Thymus (tissue), 11 donors: ENCODE results near the gene CYP27C1. TPM values are rescaled to one million over a fixed set of nuclear protein-coding genes. Genes with fewer than 3 reads are reported as not detected.

Source experiments
- DNase-seq, 9 donors: peaks; one replicate each; pipeline ENCODE4 v3.0.0-alpha.2; 2013; ENCODE audit warnings: low spot score in 9 of 9, low read depth in 6 of 9, missing footprints in 1 of 9
- H3K27ac ChIP-seq, 2 donors: one replicate each; pipeline ENCODE4 v1.5.1; 2013; ENCODE audit warnings: control low read depth in 1 of 2, low read depth in 1 of 2, low read length in 1 of 2, mild to moderate bottlenecking in 1 of 2, moderate library complexity in 1 of 2
- H3K27me3 ChIP-seq, 2 donors: one replicate each; pipeline ENCODE4 v1.5.1; 2013; ENCODE audit warnings: low read length in 1 of 2; ENCODE audit not compliant: control insufficient read depth in 2 of 2, insufficient read depth in 1 of 2
- H3K36me3 ChIP-seq, 2 donors: one replicate each; pipeline ENCODE4 v1.5.1; 2013; ENCODE audit warnings: low read length in 1 of 2, mild to moderate bottlenecking in 1 of 2, moderate library complexity in 1 of 2; ENCODE audit not compliant: control insufficient read depth in 2 of 2, insufficient read depth in 2 of 2
- H3K4me1 ChIP-seq, 2 donors: one replicate each; pipeline ENCODE4 v1.5.1; 2013; ENCODE audit warnings: low read length in 2 of 2; ENCODE audit not compliant: control insufficient read depth in 2 of 2, insufficient read depth in 2 of 2
- H3K4me3 ChIP-seq, 2 donors: one replicate each; pipeline ENCODE4 v1.5.1; 2013; ENCODE audit warnings: low read length in 2 of 2, control low read depth in 1 of 2, mild to moderate bottlenecking in 1 of 2
- H3K9me3 ChIP-seq, 2 donors: one replicate each; pipeline ENCODE4 v1.5.1; 2013; ENCODE audit warnings: low read length in 1 of 2, mild to moderate bottlenecking in 1 of 2; ENCODE audit not compliant: control insufficient read depth in 2 of 2, insufficient read depth in 1 of 2
- WGBS: extraction: QIAGEN DNeasy Blood & Tissue Kit; methylation state at CpG from one replicate; pipeline ENCODE4 v1.1.7; 2013; 5-methylcytosine and 5-hydroxymethylcytosine counted together
- polyA plus RNA-seq: library from polyadenylated mRNA; stranded (reverse); fragments of 200-250 nt; gene quantifications from one replicate; pipeline ENCODE4 v1.2.3, GENCODE V29; 2013
- total RNA-seq: library from RNA; stranded (reverse); fragments of 120-200 nt; gene quantifications from one replicate; pipeline ENCODE4 v1.2.4, GENCODE V29; 2013
- donor health status: healthy.

The CYP27C1 gene
- total and polyA plus RNA-seq, 2 donors = 0.05 TPM

- H3K27ac ChIP-seq = no peak overlapping the region
- H3K4me1 ChIP-seq = no peaks in the 10 kb centered on the region
- 98% methylated on average over 4 of the region's 4 CpGs for WGBS
These were observed 65.7 kb downstream of the CYP27C1 start for GRCh38 chr2:127154396-127154795.

GRCh38 chr2:127153691-127154158, 66.4 kb downstream of the CYP27C1 start:
- H3K27ac ChIP-seq = no peak overlapping the region
- WGBS = 94% methylated on average over 6 of the region's 6 CpGs
- no peak for DNase-seq
- H3K4me1 ChIP-seq = no peaks in the 10 kb centered on the region
- H3K9me3 ChIP-seq = peaks cover 0 to 9% of the 10 kb centered on the region in 2 donors
- H3K4me3 ChIP-seq = no peak overlapping the region
- no peaks in the 10 kb centered on the region for H3K36me3 ChIP-seq
- H3K27me3 ChIP-seq = no peaks in the 10 kb centered on the region

More at GRCh38 chr2:127154396-127154795, 65.7 kb downstream of the CYP27C1 start:
- DNase-seq = no peak
- H3K9me3 ChIP-seq = peaks cover 0 to 9% of the 10 kb centered on the region in 2 donors
- H3K27me3 ChIP-seq = no peaks in the 10 kb centered on the region
- H3K36me3 ChIP-seq = no peaks in the 10 kb centered on the region
- H3K4me3 ChIP-seq = no peak overlapping the region

GRCh38 chr2:127150996-127151395, 69.1 kb downstream of the CYP27C1 start:
- H3K9me3 ChIP-seq = peaks cover 0 to 6% of the 10 kb centered on the region in 2 donors
- DNase-seq = no peak
- no peaks in the 10 kb centered on the region for H3K27me3 ChIP-seq
- no peaks in the 10 kb centered on the region for H3K4me1 ChIP-seq
- no peak overlapping the region for H3K4me3 ChIP-seq
- no peaks in the 10 kb centered on the region for H3K36me3 ChIP-seq
- 97% methylated on average over 1 of the region's 1 CpG for WGBS
- H3K27ac ChIP-seq = no peak overlapping the region

- Histone ChIP-seq H3K9me3 (peaks cover 0 to 6% of the 10 kb centered on the region in 2 donors), H3K36me3 (no peaks in the 10 kb centered on the region), H3K4me3 (no peak overlapping the region), H3K27ac (no peak overlapping the region), H3K27me3 (no peaks in the 10 kb centered on the region), H3K4me1 (peaks cover 0 to 2% of the 10 kb centered on the region in 2 donors)
- no peak for DNase-seq
- 97% methylated on average over 4 of the region's 4 CpGs for WGBS
These were observed 70.7 kb downstream of the CYP27C1 start for GRCh38 chr2:127149384-127149783.

- Histone ChIP-seq H3K4me1 (peaks cover 0 to 2% of the 10 kb centered on the region in 2 donors), H3K27me3 (no peaks in the 10 kb centered on the region), H3K4me3 (no peak overlapping the region), H3K36me3 (no peaks in the 10 kb centered on the region), H3K27ac (no peak overlapping the region), H3K9me3 (peaks cover 0 to 6% of the 10 kb centered on the region in 2 donors)
- no peak for DNase-seq
- 96% methylated on average over 10 of the region's 10 CpGs for WGBS
These were observed 73.1 kb downstream of the CYP27C1 start for GRCh38 chr2:127146820-127147502.

GRCh38 chr2:127146071-127146725, 73.9 kb downstream of the CYP27C1 start:
- Histone ChIP-seq H3K4me3 (no peak overlapping the region), H3K27me3 (no peaks in the 10 kb centered on the region), H3K4me1 (peaks cover 0 to 2% of the 10 kb centered on the region in 2 donors), H3K36me3 (no peaks in the 10 kb centered on the region), H3K27ac (no peak overlapping the region), H3K9me3 (peaks cover 0 to 6% of the 10 kb centered on the region in 2 donors)
- WGBS = 90% methylated on average over 18 of the region's 18 CpGs
- DNase-seq = no peak

GRCh38 chr2:127145280-127145895, 74.7 kb downstream of the CYP27C1 start:
- no peaks in the 10 kb centered on the region for H3K36me3 ChIP-seq
- H3K27me3 ChIP-seq = no peaks in the 10 kb centered on the region
- no peak overlapping the region for H3K27ac ChIP-seq
- H3K4me1 ChIP-seq = peaks cover 0 to 2% of the 10 kb centered on the region in 2 donors
- no peak overlapping the region for H3K4me3 ChIP-seq
- 95% methylated on average over 1 of the region's 1 CpG for WGBS
- no peaks in the 10 kb centered on the region for H3K9me3 ChIP-seq
- no peak for DNase-seq

- no peaks in the 10 kb centered on the region for H3K27me3 ChIP-seq
- H3K36me3 ChIP-seq = no peaks in the 10 kb centered on the region
- 91% methylated on average over 11 of the region's 11 CpGs for WGBS
- no peak overlapping the region for H3K27ac ChIP-seq
- H3K4me1 ChIP-seq = peaks cover 0 to 2% of the 10 kb centered on the region in 2 donors
- no peak overlapping the region for H3K4me3 ChIP-seq
- H3K9me3 ChIP-seq = no peaks in the 10 kb centered on the region
- no peak for DNase-seq
These were observed 76.0 kb downstream of the CYP27C1 start for GRCh38 chr2:127143841-127144782.
